HG03565 (cell line): ENCODE measurements around the gene KCNJ5.

Experiments
- ATAC-seq: cut with Tn5 transposase; IDR thresholded peaks from one replicate; pipeline ENCODE4 v1.9.1; 2021; ENCODE audit warnings: mild to moderate bottlenecking, moderate library complexity; ENCODE audit not compliant: unreplicated experiment

KCNJ5 gene

GRCh38 chr11:128890543-128891368, at the start of gene KCNJ5:
Gene KCNJ5, plus strand, starts transcription at chr11:128891356. Its CDS starts 19,918 bp downstream, at chr11:128911274.
- no peak for ATAC-seq

- ATAC-seq = peak; percentile 62
Observed at GRCh38 chr11:128841461-128842072, 49.6 kb upstream of the KCNJ5 start.

GRCh38 chr11:128843198-128843785, 47.9 kb upstream of the KCNJ5 start:
- ATAC-seq = no peak

GRCh38 chr11:128845334-128845780, 45.8 kb upstream of the KCNJ5 start:
- no peak for ATAC-seq

GRCh38 chr11:128846985-128847384, 44.2 kb upstream of the KCNJ5 start:
- no peak for ATAC-seq

GRCh38 chr11:128848815-128849455, 42.2 kb upstream of the KCNJ5 start:
- peak; percentile 78 for ATAC-seq

- no peak for ATAC-seq
Observed at GRCh38 chr11:128852327-128853023, 38.7 kb upstream of the KCNJ5 start.

- no peak for ATAC-seq
Observed at GRCh38 chr11:128853559-128853958, 37.6 kb upstream of the KCNJ5 start.

GRCh38 chr11:128854841-128855240, 36.3 kb upstream of the KCNJ5 start:
- ATAC-seq = no peak

GRCh38 chr11:128856241-128856640, 34.9 kb upstream of the KCNJ5 start:
- no peak for ATAC-seq

GRCh38 chr11:128857341-128857740, 33.8 kb upstream of the KCNJ5 start:
- no peak for ATAC-seq

GRCh38 chr11:128859563-128860441, 31.4 kb upstream of the KCNJ5 start:
- peak; percentile 88 for ATAC-seq

- no peak for ATAC-seq
Observed at GRCh38 chr11:128860571-128861361, 30.4 kb upstream of the KCNJ5 start.

GRCh38 chr11:128862406-128862805, 28.8 kb upstream of the KCNJ5 start:
- no peak for ATAC-seq

GRCh38 chr11:128862908-128863660, 28.1 kb upstream of the KCNJ5 start:
- no peak for ATAC-seq

- no peak for ATAC-seq
Observed at GRCh38 chr11:128865490-128865889, 25.7 kb upstream of the KCNJ5 start.

GRCh38 chr11:128867277-128867676, 23.9 kb upstream of the KCNJ5 start, which contains the start of gene KCNJ1:
Gene KCNJ1, minus strand, starts transcription at chr11:128867296. Its CDS starts 27,053 bp downstream, at chr11:128840243.
- ATAC-seq = no peak
